DND-41 (cell line): ENCODE measurements around the gene SFXN5.

Experiments
- ATAC-seq: fragments of 200-7000 bp; cut with Tn5 transposase; 3 replicates; pipeline ENCODE4 v1.9.1; 2021; ENCODE audit warnings: low read depth; ENCODE audit not compliant: insufficient read depth
- DNase-seq: peaks from one replicate; pipeline ENCODE4 v3.0.0-alpha.2; 2020
- H2AFZ ChIP-seq: 2 replicates; pipeline ENCODE4 v1.6.0; 2012; ENCODE audit warnings: low read depth, low read length
- H3K27ac ChIP-seq: 2 replicates; pipeline ENCODE4 v1.5.1; 2012; ENCODE audit warnings: low read length, inconsistent platforms
- H3K27me3 ChIP-seq: fragments of 200-600 bp; sonication (generic); 2 replicates; pipeline ENCODE4 v1.6.0; 2012; ENCODE audit warnings: low read length, mild to moderate bottlenecking, inconsistent platforms; ENCODE audit not compliant: insufficient read depth, poor library complexity
- H3K36me3 ChIP-seq: 2 replicates; pipeline ENCODE4 v1.5.1; 2012; ENCODE audit warnings: low read length, inconsistent platforms; ENCODE audit not compliant: insufficient read depth
- H3K4me1 ChIP-seq: 2 replicates; pipeline ENCODE4 v1.5.1; 2012; ENCODE audit warnings: mild to moderate bottlenecking, low read length; ENCODE audit not compliant: insufficient read depth
- H3K4me2 ChIP-seq: 2 replicates; pipeline ENCODE4 v1.6.0; 2012; ENCODE audit warnings: mild to moderate bottlenecking, moderate library complexity, low read length, inconsistent platforms; ENCODE audit not compliant: insufficient read depth
- H3K4me3 ChIP-seq, 2 experiments: fragments of 200-600 bp in 1 of 2; shearing (Covaris generic) in 1 of 2; 2 replicates each; pipeline ENCODE4 v1.5.1; 2012 to 2016; ENCODE audit warnings: inconsistent platforms in 2 of 2, low read length in 2 of 2, mild to moderate bottlenecking in 2 of 2, low read depth in 1 of 2, moderate library complexity in 1 of 2
- H3K79me2 ChIP-seq: 2 replicates; pipeline ENCODE4 v1.6.0; 2012; ENCODE audit warnings: low read length, inconsistent platforms; ENCODE audit not compliant: insufficient read depth
- H3K9ac ChIP-seq: 2 replicates; pipeline ENCODE4 v1.6.0; 2012; ENCODE audit warnings: low read depth, mild to moderate bottlenecking, inconsistent platforms, low read length, moderate library complexity
- H3K9me3 ChIP-seq: 2 replicates; pipeline ENCODE4 v1.5.1; 2012; ENCODE audit warnings: low read length, moderate library complexity, mild to moderate bottlenecking, inconsistent platforms; ENCODE audit not compliant: insufficient read depth, severe bottlenecking
- H4K20me1 ChIP-seq: 2 replicates; pipeline ENCODE4 v1.6.0; 2012; ENCODE audit warnings: low read length; ENCODE audit not compliant: insufficient read depth
- CTCF ChIP-seq: IDR thresholded peaks from 2 replicates; pipeline ENCODE4 v1.5.1; 2012; ENCODE audit warnings: borderline replicate concordance, low read length, moderate library complexity, mild to moderate bottlenecking; ENCODE audit not compliant: poor library complexity, severe bottlenecking; ENCODE audit errors: extremely low read depth
- EZH2 ChIP-seq: IDR thresholded peaks from 3 replicates; pipeline ENCODE4 v1.6.1; 2012; ENCODE audit warnings: borderline replicate concordance, low read depth, mild to moderate bottlenecking, moderate library complexity, low read length, inconsistent platforms; ENCODE audit not compliant: severe bottlenecking

SFXN5 gene

GRCh38 chr2:73105511-73105971, 34.0 kb upstream of the SFXN5 start:
- no peaks in the 10 kb centered on the region for H3K9me3 ChIP-seq
- no peak for ATAC-seq
- TF ChIP-seq CTCF (no peak), EZH2 (no peak)
- H3K27ac ChIP-seq = no peak overlapping the region
- H3K27me3 ChIP-seq = peaks cover 2% of the 10 kb centered on the region
- H3K36me3 ChIP-seq = no peaks in the 10 kb centered on the region
- no peaks in the 10 kb centered on the region; the same call in 1 of the 2 replicates for H4K20me1 ChIP-seq
- no peak for DNase-seq
- no peak overlapping the region for H3K4me3 ChIP-seq
- H3K4me2 ChIP-seq = no peak overlapping the region
- no peak overlapping the region for H3K9ac ChIP-seq
- H2AFZ ChIP-seq = no peak overlapping the region
- no peaks in the 10 kb centered on the region for H3K4me1 ChIP-seq
- no peaks in the 10 kb centered on the region for H3K79me2 ChIP-seq

DNA sequence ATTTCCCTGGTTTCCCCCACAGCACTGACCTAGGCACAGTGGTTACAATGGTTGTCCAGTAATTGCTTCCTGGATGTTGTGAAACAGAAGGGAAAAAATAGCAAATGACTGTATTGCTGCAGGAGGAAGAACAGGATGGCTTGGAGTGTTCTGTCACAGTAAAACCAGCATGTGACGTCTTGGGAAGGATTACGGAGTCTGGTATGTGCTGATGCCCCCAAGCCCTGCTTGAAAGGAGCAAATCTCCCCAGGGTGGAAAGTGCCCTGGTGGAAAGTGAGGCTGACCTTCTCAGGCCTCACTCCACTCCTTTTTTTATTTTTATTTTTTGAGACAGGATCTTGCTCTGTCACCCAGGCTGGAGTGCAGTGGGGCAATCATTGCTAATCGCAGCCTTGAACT, 33.4 kb upstream of the SFXN5 start:
- Histone ChIP-seq H2AFZ (no peak overlapping the region), H3K4me1 (no peaks in the 10 kb centered on the region), H3K9ac (no peak overlapping the region), H3K27ac (no peak overlapping the region), H3K4me3 (no peak overlapping the region), H3K4me2 (no peak overlapping the region), H3K79me2 (no peaks in the 10 kb centered on the region), H3K36me3 (no peaks in the 10 kb centered on the region), H3K9me3 (no peaks in the 10 kb centered on the region), H4K20me1 (no peaks in the 10 kb centered on the region; the same call in 1 of the 2 replicates), H3K27me3 (peaks cover 4% of the 10 kb centered on the region)
- ATAC-seq (no peak), DNase-seq (no peak)
- no peak for TF ChIP-seq EZH2
- TF ChIP-seq CTCF = no peak

- TF ChIP-seq CTCF = no peak
- TF ChIP-seq EZH2 = no peak
- no peak overlapping the region for H3K4me3 ChIP-seq
- no peaks in the 10 kb centered on the region for H3K4me1 ChIP-seq
- no peak overlapping the region for H3K9ac ChIP-seq
- no peaks in the 10 kb centered on the region; the same call in 1 of the 2 replicates for H4K20me1 ChIP-seq
- no peaks in the 10 kb centered on the region for H3K36me3 ChIP-seq
- H3K4me2 ChIP-seq = no peak overlapping the region
- H3K27ac ChIP-seq = no peak overlapping the region
- no peak overlapping the region for H2AFZ ChIP-seq
- H3K9me3 ChIP-seq = no peaks in the 10 kb centered on the region
- H3K79me2 ChIP-seq = no peaks in the 10 kb centered on the region
- ATAC-seq = no peak; the same call in 2 of the 3 replicates
- H3K27me3 ChIP-seq = peaks cover 12% of the 10 kb centered on the region
- DNase-seq = no peak
These were observed 31.6 kb upstream of the SFXN5 start for GRCh38 chr2:73103018-73103542.
